ENCODE measurements around the gene MAP3K3. TPM values are rescaled to one million over a fixed set of nuclear protein-coding genes. Genes with fewer than 3 reads are reported as not detected.

Gene MAP3K3
- total RNA-seq, 4 donors from 2014 or later, result 31.6 to 55.1 (median 44.3) TPM

- H3K27ac ChIP-seq, result no peak overlapping the region
- H3K36me3 ChIP-seq, result peaks cover 58% of the 10 kb centered on the region
- DNase-seq (ENCODE audit: low spot score in 2 of 2), result no peak
- H3K4me3 ChIP-seq, result no peak overlapping the region
- no peaks in the 10 kb centered on the region for H3K9me3 ChIP-seq
- 27% methylated on average over 2 of the region's 2 CpGs for WGBS
- no peak for TF ChIP-seq EP300 (IDR thresholded peaks at IDR 0.05)
- no peak for TF ChIP-seq POLR2AphosphoS5 (IDR thresholded peaks at IDR 0.05)
- no peak for TF ChIP-seq POLR2A (IDR thresholded peaks at IDR 0.05)
- no peak for TF ChIP-seq CTCF (IDR thresholded peaks at IDR 0.05)
- H3K4me1 ChIP-seq, result no peaks in the 10 kb centered on the region
- no peaks in the 10 kb centered on the region for H3K27me3 ChIP-seq
Observed at GRCh38 chr17:63653050-63653449, 30.8 kb downstream of the MAP3K3 start.

GRCh38 chr17:63657786-63658185 lies 35.6 kb downstream of the MAP3K3 start:
- 91% methylated on average over 3 of the region's 3 CpGs for WGBS
- no peak for DNase-seq (ENCODE audit: low spot score in 2 of 2)
- Histone ChIP-seq H3K4me1 (no peaks in the 10 kb centered on the region), H3K4me3 (no peak overlapping the region), H3K36me3 (peaks cover 76% of the 10 kb centered on the region), H3K27me3 (no peaks in the 10 kb centered on the region), H3K27ac (no peak overlapping the region), H3K9me3 (no peaks in the 10 kb centered on the region)
- TF ChIP-seq POLR2AphosphoS5 (IDR thresholded peaks at IDR 0.05) (no peak), EP300 (IDR thresholded peaks at IDR 0.05) (no peak), CTCF (IDR thresholded peaks at IDR 0.05) (no peak), POLR2A (IDR thresholded peaks at IDR 0.05) (no peak)

GRCh38 chr17:63658366-63658765 lies 36.1 kb downstream of the MAP3K3 start:
- Histone ChIP-seq H3K4me3 (no peak overlapping the region), H3K27ac (no peak overlapping the region), H3K36me3 (peaks cover 78% of the 10 kb centered on the region), H3K9me3 (no peaks in the 10 kb centered on the region), H3K4me1 (no peaks in the 10 kb centered on the region), H3K27me3 (no peaks in the 10 kb centered on the region)
- WGBS, result 100% methylated on average over 1 of the region's 1 CpG
- TF ChIP-seq CTCF (IDR thresholded peaks at IDR 0.05), result no peak
- no peak for TF ChIP-seq EP300 (IDR thresholded peaks at IDR 0.05)
- no peak for TF ChIP-seq POLR2A (IDR thresholded peaks at IDR 0.05)
- no peak for TF ChIP-seq POLR2AphosphoS5 (IDR thresholded peaks at IDR 0.05)
- DNase-seq (ENCODE audit: low spot score in 2 of 2), result no peak

GRCh38 chr17:63659850-63660249 lies 37.6 kb downstream of the MAP3K3 start:
- H3K27ac ChIP-seq, result no peak overlapping the region
- peaks cover 65% of the 10 kb centered on the region for H3K36me3 ChIP-seq
- H3K4me1 ChIP-seq, result no peaks in the 10 kb centered on the region
- no peak overlapping the region for H3K4me3 ChIP-seq
- 92% methylated on average over 3 of the region's 3 CpGs for WGBS
- TF ChIP-seq POLR2AphosphoS5 (IDR thresholded peaks at IDR 0.05) (no peak), EP300 (IDR thresholded peaks at IDR 0.05) (no peak), CTCF (IDR thresholded peaks at IDR 0.05) (no peak), POLR2A (IDR thresholded peaks at IDR 0.05) (no peak)
- no peaks in the 10 kb centered on the region for H3K27me3 ChIP-seq
- DNase-seq (ENCODE audit: low spot score in 2 of 2), result no peak
- H3K9me3 ChIP-seq, result no peaks in the 10 kb centered on the region

- no peak for DNase-seq (ENCODE audit: low spot score in 2 of 2)
- H3K27me3 ChIP-seq, result no peaks in the 10 kb centered on the region
- H3K9me3 ChIP-seq, result no peaks in the 10 kb centered on the region
- TF ChIP-seq CTCF (IDR thresholded peaks at IDR 0.05), result no peak
- TF ChIP-seq POLR2AphosphoS5 (IDR thresholded peaks at IDR 0.05), result no peak
- TF ChIP-seq EP300 (IDR thresholded peaks at IDR 0.05), result no peak
- TF ChIP-seq POLR2A (IDR thresholded peaks at IDR 0.05), result no peak
- peaks cover 6% of the 10 kb centered on the region for H3K4me1 ChIP-seq
- H3K4me3 ChIP-seq, result no peak overlapping the region
- WGBS, result 62% methylated on average over 5 of the region's 5 CpGs
- peak overlapping the region; percentile 41 for H3K27ac ChIP-seq
- peaks cover 75% of the 10 kb centered on the region for H3K36me3 ChIP-seq
Observed at GRCh38 chr17:63665527-63666214, 43.5 kb downstream of the MAP3K3 start.

Data from suprapubic skin (tissue), 4 donors.